H54 (cell line): ENCODE results near the gene ANXA3.
A peak's percentile ranks its signal among the peaks of the same experiment; 100 is the strongest.

Experiments used
- DNase-seq: peaks from one replicate; pipeline ENCODE4 v3.0.0; 2011; ENCODE audit warnings: low spot score, mixed read lengths; ENCODE audit not compliant: insufficient read length
- FAIRE-seq: peaks from 3 replicates; lab custom pipeline; 2011; peaks lifted over from hg19 to GRCh38; lab: Jason Lieb, UNC
- POLR2A ChIP-seq: IDR thresholded peaks from 2 replicates; pipeline ENCODE4 v1.6.1; 2011; ENCODE audit warnings: low read depth, mild to moderate bottlenecking, low read length

Gene ANXA3

GRCh38 chr4:78624048-78624447 lies 72.5 kb downstream of the ANXA3 start:
- DNase-seq (no peak), FAIRE-seq (no peak)
- no peak for TF ChIP-seq POLR2A

- TF ChIP-seq POLR2A, result no peak
- FAIRE-seq (no peak), DNase-seq (no peak)
Observed at GRCh38 chr4:78625073-78625472, 73.5 kb downstream of the ANXA3 start.

GRCh38 chr4:78627046-78627965 lies 75.7 kb downstream of the ANXA3 start:
- FAIRE-seq (no peak), DNase-seq (no peak)
- TF ChIP-seq POLR2A, result no peak

- DNase-seq (no peak), FAIRE-seq (no peak)
- no peak for TF ChIP-seq POLR2A
Observed at GRCh38 chr4:78627966-78628678, 76.6 kb downstream of the ANXA3 start.

- TF ChIP-seq POLR2A, result no peak
- DNase-seq (no peak), FAIRE-seq (no peak)
Observed at GRCh38 chr4:78629991-78630541, 78.5 kb downstream of the ANXA3 start.

GRCh38 chr4:78630615-78631014 lies 79.0 kb downstream of the ANXA3 start:
- DNase-seq (no peak), FAIRE-seq (no peak)
- no peak for TF ChIP-seq POLR2A

- DNase-seq (no peak), FAIRE-seq (no peak)
- no peak for TF ChIP-seq POLR2A
Observed at GRCh38 chr4:78634011-78634664, 82.6 kb downstream of the ANXA3 start.

- no peak for TF ChIP-seq POLR2A
- FAIRE-seq (no peak), DNase-seq (no peak)
Observed at GRCh38 chr4:78638337-78639172, 87.0 kb downstream of the ANXA3 start.

- FAIRE-seq (no peak), DNase-seq (no peak)
- TF ChIP-seq POLR2A, result no peak
Observed at GRCh38 chr4:78640714-78641113, 89.1 kb downstream of the ANXA3 start.

GRCh38 chr4:78642934-78643333 lies 91.4 kb downstream of the ANXA3 start:
- no peak for FAIRE-seq
- no peak for TF ChIP-seq POLR2A
- no peak for DNase-seq

GRCh38 chr4:78644063-78644691 lies 92.6 kb downstream of the ANXA3 start:
- DNase-seq (no peak), FAIRE-seq (no peak)
- TF ChIP-seq POLR2A, result no peak

GRCh38 chr4:78644744-78645330 lies 93.3 kb downstream of the ANXA3 start:
- DNase-seq (no peak), FAIRE-seq (peak; percentile 71)
- TF ChIP-seq POLR2A, result no peak
